Parathyroid adenoma (tissue), 2 donors: ENCODE results near the gene RAB11FIP3.

ENCODE experiments used
- H2AFZ ChIP-seq: fragments of 300-600 bp; sonication (generic); one replicate; pipeline ENCODE4 v1.7.0; 2017; ENCODE audit warnings: antibody characterized with exemption, mild to moderate bottlenecking
- H3K27ac ChIP-seq: fragments of 300-600 bp; sonication (generic); one replicate; pipeline ENCODE4 v1.7.0; 2017
- H3K27me3 ChIP-seq: fragments of 300-600 bp; sonication (generic); one replicate; pipeline ENCODE4 v1.7.0; 2017; ENCODE audit warnings: low read length; ENCODE audit not compliant: control insufficient read depth, insufficient read depth
- H3K36me3 ChIP-seq: fragments of 300-600 bp; sonication (generic); one replicate; pipeline ENCODE4 v1.7.0; 2017; ENCODE audit warnings: low read length; ENCODE audit not compliant: control insufficient read depth, insufficient read depth
- H3K4me1 ChIP-seq: fragments of 300-600 bp; sonication (generic); one replicate; pipeline ENCODE4 v1.7.0; 2017; ENCODE audit warnings: control low read depth
- H3K4me2 ChIP-seq: fragments of 300-600 bp; sonication (generic); one replicate; pipeline ENCODE4 v1.7.0; 2017; ENCODE audit warnings: low read length
- H3K4me3 ChIP-seq: fragments of 300-600 bp; sonication (generic); one replicate; pipeline ENCODE4 v1.7.0; 2017; ENCODE audit warnings: low read depth, low read length
- H3K79me2 ChIP-seq: fragments of 300-600 bp; sonication (generic); one replicate; pipeline ENCODE4 v1.7.0; 2017; ENCODE audit warnings: control low read depth
- H3K9ac ChIP-seq: fragments of 300-600 bp; sonication (generic); one replicate; pipeline ENCODE4 v1.7.0; 2017; ENCODE audit warnings: mild to moderate bottlenecking
- H3K9me3 ChIP-seq: fragments of 300-600 bp; sonication (generic); one replicate; pipeline ENCODE4 v1.7.0; 2017; ENCODE audit warnings: low read length; ENCODE audit not compliant: control insufficient read depth
- CTCF ChIP-seq: fragments of 300-600 bp; sonication (generic); IDR thresholded peaks from one replicate; pipeline ENCODE4 v1.7.0; 2017; ENCODE audit warnings: antibody characterized with exemption, mild to moderate bottlenecking
- donor health status: primary hyperparathyroidism.

The RAB11FIP3 gene

GRCh38 chr16:539901-540530, 114.6 kb downstream of the RAB11FIP3 start:
- Histone ChIP-seq H3K27ac (no peak overlapping the region), H3K4me1 (no peaks in the 10 kb centered on the region), H3K4me2 (no peak overlapping the region), H3K9me3 (no peaks in the 10 kb centered on the region), H3K36me3 (no peaks in the 10 kb centered on the region), H3K9ac (no peak overlapping the region), H2AFZ (no peak overlapping the region), H3K79me2 (peaks cover 37% of the 10 kb centered on the region), H3K27me3 (no peaks in the 10 kb centered on the region), H3K4me3 (no peak overlapping the region)
- TF ChIP-seq CTCF, result no peak

- no peaks in the 10 kb centered on the region for H3K27me3 ChIP-seq
- no peak overlapping the region for H3K4me2 ChIP-seq
- peaks cover 34% of the 10 kb centered on the region for H3K79me2 ChIP-seq
- no peak for TF ChIP-seq CTCF
- H3K27ac ChIP-seq, result no peak overlapping the region
- H3K9me3 ChIP-seq, result no peaks in the 10 kb centered on the region
- H3K4me3 ChIP-seq, result no peak overlapping the region
- no peak overlapping the region for H2AFZ ChIP-seq
- H3K9ac ChIP-seq, result no peak overlapping the region
- H3K4me1 ChIP-seq, result no peaks in the 10 kb centered on the region
- H3K36me3 ChIP-seq, result no peaks in the 10 kb centered on the region
Measured at GRCh38 chr16:540645-541340, 115.3 kb downstream of the RAB11FIP3 start.

- Histone ChIP-seq H2AFZ (no peak overlapping the region), H3K4me1 (no peaks in the 10 kb centered on the region), H3K4me3 (no peak overlapping the region), H3K36me3 (no peaks in the 10 kb centered on the region), H3K27me3 (no peaks in the 10 kb centered on the region), H3K27ac (no peak overlapping the region), H3K9me3 (no peaks in the 10 kb centered on the region), H3K9ac (no peak overlapping the region), H3K79me2 (peaks cover 22% of the 10 kb centered on the region), H3K4me2 (no peak overlapping the region)
- TF ChIP-seq CTCF, result no peak
Measured at GRCh38 chr16:543301-544164, 118.1 kb downstream of the RAB11FIP3 start.

- H3K9ac ChIP-seq, result no peak overlapping the region
- H3K4me1 ChIP-seq, result no peaks in the 10 kb centered on the region
- H3K27me3 ChIP-seq, result no peaks in the 10 kb centered on the region
- H3K4me3 ChIP-seq, result no peak overlapping the region
- H3K4me2 ChIP-seq, result no peak overlapping the region
- peaks cover 16% of the 10 kb centered on the region for H3K79me2 ChIP-seq
- H2AFZ ChIP-seq, result no peak overlapping the region
- H3K27ac ChIP-seq, result no peak overlapping the region
- no peak for TF ChIP-seq CTCF
- no peaks in the 10 kb centered on the region for H3K9me3 ChIP-seq
- H3K36me3 ChIP-seq, result no peaks in the 10 kb centered on the region
Measured at GRCh38 chr16:544517-544916, 119.1 kb downstream of the RAB11FIP3 start.
